B cell (primary cell): ENCODE results near the gene DCAF6. TPM values are rescaled to one million over a fixed set of nuclear protein-coding genes. Genes with fewer than 3 reads are reported as not detected.

ENCODE experiments used
- ATAC-seq: fragments of 200-7000 bp; cut with Tn5 transposase; one replicate; pipeline ENCODE4 v1.10.0; 2021; ENCODE audit warnings: low read depth, mild to moderate bottlenecking, moderate number of reproducible peaks, moderate library complexity
- CTCF ChIA-PET: fragments of 350-600 bp; sonication (Branson Sonifier 250); formaldehyde crosslinking; loops from one replicate; lab custom pipeline; 2021; ENCODE audit warnings: antibody characterized with exemption, inconsistent platforms; lab: Charles Lee
- POLR2A ChIA-PET: fragments of 350-600 bp; sonication (Branson Sonifier 250); formaldehyde crosslinking; loops from one replicate; lab custom pipeline; 2021; ENCODE audit warnings: antibody characterized with exemption; lab: Charles Lee
- DNase-seq: peaks from one replicate; pipeline ENCODE4 v3.0.0; 2013
- H2AFZ ChIP-seq: 2 replicates; pipeline ENCODE4 v1.6.1; 2012; ENCODE audit warnings: mild to moderate bottlenecking, low read depth, low read length; ENCODE audit not compliant: insufficient read depth, poor library complexity, severe bottlenecking
- H3K27ac ChIP-seq, 2 donors: 1 replicate in 1 of 2; 2 replicates in 1 of 2; pipeline ENCODE4 v1.5.1; 2012 to 2013; ENCODE audit warnings: low read length in 2 of 2, mild to moderate bottlenecking in 2 of 2, moderate library complexity in 1 of 2
- H3K27me3 ChIP-seq, 4 experiments: fragments of 200-600 bp in 1 of 4; sonication (generic) in 1 of 4; replicated peaks in 1 of 4; 1 replicate in 2 of 4; 2 replicates in 2 of 4; pipeline versions ENCODE4 v1.6.1 to v1.7.0; 2013 to 2016; ENCODE audit warnings: low read length in 3 of 4, mild to moderate bottlenecking in 2 of 4, mixed read lengths in 1 of 4, moderate library complexity in 1 of 4; ENCODE audit not compliant: insufficient read depth in 4 of 4, control insufficient read depth in 3 of 4; ENCODE audit errors: control extremely low read depth in 1 of 4
- H3K36me3 ChIP-seq, 2 experiments: replicated peaks in 1 of 2; 1 replicate in 1 of 2; 2 replicates in 1 of 2; pipeline versions ENCODE4 v1.6.1 to v1.7.1; 2013; ENCODE audit warnings: low read length in 1 of 2; ENCODE audit not compliant: insufficient read depth in 2 of 2, control insufficient read depth in 1 of 2; ENCODE audit errors: control extremely low read depth in 1 of 2, extremely low read depth in 1 of 2
- H3K4me1 ChIP-seq, 2 donors: fragments of 200-600 bp in 1 of 2; sonication (generic) in 1 of 2; 1 replicate in 1 of 2; 2 replicates in 1 of 2; pipeline versions ENCODE4 v1.5.1 to v1.6.1; 2013 to 2017; ENCODE audit warnings: low read length in 2 of 2; ENCODE audit not compliant: control insufficient read depth in 2 of 2, insufficient read depth in 2 of 2
- H3K4me2 ChIP-seq: replicated peaks from 2 replicates; pipeline ENCODE3; 2012; ENCODE audit warnings: mild to moderate bottlenecking, low read depth, low read length; ENCODE audit not compliant: poor library complexity, severe bottlenecking
- H3K4me3 ChIP-seq, 5 experiments: fragments of 200-600 bp in 1 of 5; sonication (generic) in 1 of 5; 1 replicate in 3 of 5; 2 replicates in 2 of 5; pipeline versions ENCODE4 v1.5.1 to v1.7.0; 2011 to 2016; ENCODE audit warnings: low read length in 4 of 5, mild to moderate bottlenecking in 4 of 5, low read depth in 2 of 5, control low read depth in 1 of 5, moderate library complexity in 1 of 5; ENCODE audit not compliant: insufficient read depth in 1 of 5; ENCODE audit errors: control extremely low read depth in 1 of 5, extremely low read depth in 1 of 5
- H3K79me2 ChIP-seq: fragments of 200-600 bp; sonication (generic); one replicate; pipeline ENCODE4 v1.6.0; 2016; ENCODE audit warnings: low read length; ENCODE audit not compliant: control insufficient read depth, insufficient read depth
- H3K9ac ChIP-seq: fragments of 200-600 bp; sonication (generic); 2 replicates; pipeline ENCODE4 v1.6.1; 2017; ENCODE audit warnings: mild to moderate bottlenecking, low read length, moderate library complexity
- H3K9me3 ChIP-seq, 3 donors: one replicate each; pipeline versions ENCODE4 v1.6.1 to v1.7.1; 2013; ENCODE audit warnings: low read length in 2 of 3; ENCODE audit not compliant: control insufficient read depth in 2 of 3, insufficient read depth in 1 of 3; ENCODE audit errors: control extremely low read depth in 1 of 3
- H4K20me1 ChIP-seq: 2 replicates; pipeline ENCODE4 v1.6.0; 2012; ENCODE audit warnings: mild to moderate bottlenecking, low read length; ENCODE audit not compliant: insufficient read depth, control insufficient read depth, poor library complexity, severe bottlenecking
- H3K27ac Mint-ChIP-seq: one replicate; pipeline ENCODE4 v1.8.0; 2021; ENCODE audit warnings: mixed read lengths
- H3K27me3 Mint-ChIP-seq: one replicate; pipeline ENCODE4 v1.8.0; 2021; ENCODE audit warnings: mixed read lengths
- H3K4me1 Mint-ChIP-seq: one replicate; pipeline ENCODE4 v1.8.0; 2021; ENCODE audit warnings: mixed read lengths
- H3K4me3 Mint-ChIP-seq: one replicate; pipeline ENCODE4 v1.8.0; 2021; ENCODE audit warnings: mixed read lengths
- H3K9me3 Mint-ChIP-seq: one replicate; pipeline ENCODE4 v1.8.0; 2022; ENCODE audit warnings: mixed read lengths; ENCODE audit not compliant: insufficient read depth
- CTCF ChIP-seq: fragments of 200-600 bp; IDR thresholded peaks from one replicate; pipeline ENCODE4 v1.8.0; 2022; ENCODE audit warnings: antibody characterized with exemption, mild to moderate bottlenecking
- EZH2 ChIP-seq: IDR thresholded peaks from 2 replicates; pipeline ENCODE4 v1.6.1; 2012; ENCODE audit warnings: borderline replicate concordance, low read depth, mild to moderate bottlenecking, moderate library complexity, low read length; ENCODE audit not compliant: insufficient read depth, poor library complexity, severe bottlenecking
- WGBS: methylation state at CpG from one replicate; pipeline ENCODE4 v1.1.5; 2013; ENCODE audit warnings: missing lambda C conversion rate; ENCODE audit not compliant: insufficient coverage; 5-methylcytosine and 5-hydroxymethylcytosine counted together
- intact Hi-C: fragments of 100-400 bp; cut with micrococcal nuclease; formaldehyde crosslinking; loops from one replicate; pipeline ENCODE4 v1.10.0; 2022
- polyA plus RNA-seq: library from polyadenylated mRNA; depleted of rRNA; stranded (reverse); fragments of >200 nt; gene quantifications from 2 replicates; pipeline ENCODE4 v1.2.3, GENCODE V29; 2012
- total RNA-seq, 2 donors: library from RNA; stranded (reverse); fragments of 120-200 nt in 1 of 2; gene quantifications; 1 replicate in 1 of 2; 2 replicates in 1 of 2; pipeline versions ENCODE4 v1.2.3 to v1.2.4, GENCODE V29; 2013 to 2022

DCAF6 gene
- total and polyA plus RNA-seq, 2 donors (not counting 1 experiment from before 2014, with no cell fraction given) = 17.5 to 40.4 TPM

- TF ChIP-seq CTCF (no peak), EZH2 (no peak)
- Mint-ChIP-seq H3K4me1 (no peaks in the 10 kb centered on the region), H3K27ac (no peak overlapping the region), H3K9me3 (peaks cover 5% of the 10 kb centered on the region), H3K4me3 (no peak overlapping the region), H3K27me3 (peaks cover 7% of the 10 kb centered on the region)
- WGBS = 92% methylated on average over 6 of the region's 6 CpGs
- H3K79me2 ChIP-seq = no peaks in the 10 kb centered on the region
- H3K36me3 ChIP-seq = no peaks in the 10 kb centered on the region
- POLR2A ChIA-PET = no interaction called here
- no peak overlapping the region for H3K27ac ChIP-seq
- H3K27me3 ChIP-seq = peaks cover 0 to 4% (median 0%) of the 10 kb centered on the region in 4 experiments
- no peak overlapping the region for H3K4me2 ChIP-seq
- H3K9ac ChIP-seq = no peak overlapping the region
- no peaks in the 10 kb centered on the region for H3K4me1 ChIP-seq
- CTCF ChIA-PET = interaction anchor here (0.7 kb wide), 1 partner anchor 11 kb away, joined by 3 read pairs; no protein-coding TSS in a partner anchor
- no peak for ATAC-seq
- H2AFZ ChIP-seq = no peak overlapping the region
- H4K20me1 ChIP-seq = no peaks in the 10 kb centered on the region
- H3K4me3 ChIP-seq = no peak overlapping the region
- DNase-seq = no peak
- intact Hi-C loops = no loop called here
- H3K9me3 ChIP-seq = peaks cover 1 to 4% (median 4%) of the 10 kb centered on the region in 3 donors
Measured at GRCh38 chr1:168114845-168115244, 178.4 kb downstream of the DCAF6 start.

- Histone ChIP-seq H3K27ac (no peak overlapping the region), H3K27me3 (peaks cover 0 to 4% (median 0%) of the 10 kb centered on the region in 4 experiments), H3K4me1 (no peaks in the 10 kb centered on the region), H4K20me1 (no peaks in the 10 kb centered on the region), H3K4me3 (no peak overlapping the region), H2AFZ (no peak overlapping the region), H3K9me3 (peaks cover 2 to 7% (median 4%) of the 10 kb centered on the region in 3 donors), H3K79me2 (no peaks in the 10 kb centered on the region), H3K9ac (no peak overlapping the region), H3K4me2 (no peak overlapping the region), H3K36me3 (no peaks in the 10 kb centered on the region)
- ChIA-PET CTCF (no interaction called here), POLR2A (no interaction called here)
- intact Hi-C loops = no loop called here
- Mint-ChIP-seq H3K9me3 (peaks cover 7% of the 10 kb centered on the region), H3K27me3 (peaks cover 7% of the 10 kb centered on the region), H3K4me3 (no peak overlapping the region), H3K27ac (no peak overlapping the region), H3K4me1 (no peaks in the 10 kb centered on the region)
- no peak for ATAC-seq
- WGBS = 83% methylated on average over 5 of the region's 6 CpGs
- TF ChIP-seq CTCF (no peak), EZH2 (no peak)
- no peak for DNase-seq
Measured at GRCh38 chr1:168116327-168116799, 179.9 kb downstream of the DCAF6 start.
